Measurements from ENCODE around the gene SYT2. TPM values are rescaled to one million over a fixed set of nuclear protein-coding genes. Genes with fewer than 3 reads are reported as not detected.
"Not testable (repeated sequence)": the region's sequence is repeated elsewhere in the genome, so short reads cannot be mapped to it uniquely, and the experiment has no call there.

The SYT2 gene
- total RNA-seq, 1 donor from 2014 or later = not detected

GRCh38 chr1:202723046-202723445 is 12.8 kb upstream of the SYT2 start:
- H3K36me3 Mint-ChIP-seq (ENCODE audit: low read depth) = peaks cover 18% of the 10 kb centered on the region
- H3K4me1 Mint-ChIP-seq (ENCODE audit: low read depth); H3K9me3 Mint-ChIP-seq; H3K27ac Mint-ChIP-seq; DNase-seq (ENCODE audit: low spot score); H3K4me3 Mint-ChIP-seq (ENCODE audit: low read depth); intact Hi-C loops (cut with micrococcal nuclease): not testable (repeated sequence)
- H3K27me3 Mint-ChIP-seq (ENCODE audit: low read depth) = peaks cover 11% of the 10 kb centered on the region

- peaks cover 43% of the 10 kb centered on the region for H3K27me3 Mint-ChIP-seq (ENCODE audit: low read depth)
- intact Hi-C loops (cut with micrococcal nuclease) = no loop called here
- H3K9me3 Mint-ChIP-seq = no peaks in the 10 kb centered on the region
Observed at GRCh38 chr1:202716654-202717053, 6.4 kb upstream of the SYT2 start.

GRCh38 chr1:202714202-202714601 is 3.9 kb upstream of the SYT2 start:
- intact Hi-C loops (cut with micrococcal nuclease); H3K27ac Mint-ChIP-seq; H3K36me3 Mint-ChIP-seq (ENCODE audit: low read depth); H3K4me1 Mint-ChIP-seq (ENCODE audit: low read depth); H3K4me3 Mint-ChIP-seq (ENCODE audit: low read depth); H3K9me3 Mint-ChIP-seq; DNase-seq (ENCODE audit: low spot score): not testable (repeated sequence)
- peaks cover 59% of the 10 kb centered on the region for H3K27me3 Mint-ChIP-seq (ENCODE audit: low read depth)

More at GRCh38 chr1:202716654-202717053, 6.4 kb upstream of the SYT2 start:
- Mint-ChIP-seq H3K27ac (no peak overlapping the region), H3K4me1 (ENCODE audit: low read depth) (no peaks in the 10 kb centered on the region), H3K36me3 (ENCODE audit: low read depth) (no peaks in the 10 kb centered on the region), H3K4me3 (ENCODE audit: low read depth) (no peak overlapping the region)
- no peak for DNase-seq (ENCODE audit: low spot score)

- intact Hi-C loops (cut with micrococcal nuclease) = no loop called here
- Mint-ChIP-seq H3K36me3 (ENCODE audit: low read depth) (no peaks in the 10 kb centered on the region), H3K27me3 (ENCODE audit: low read depth) (peaks cover 61% of the 10 kb centered on the region), H3K4me3 (ENCODE audit: low read depth) (no peak overlapping the region), H3K9me3 (no peaks in the 10 kb centered on the region), H3K27ac (no peak overlapping the region), H3K4me1 (ENCODE audit: low read depth) (no peaks in the 10 kb centered on the region)
- no peak for DNase-seq (ENCODE audit: low spot score)
Observed at GRCh38 chr1:202713110-202713509, 2.9 kb upstream of the SYT2 start.

- Mint-ChIP-seq H3K9me3 (no peaks in the 10 kb centered on the region), H3K27me3 (ENCODE audit: low read depth) (peaks cover 63% of the 10 kb centered on the region), H3K27ac (no peak overlapping the region), H3K4me1 (ENCODE audit: low read depth) (no peaks in the 10 kb centered on the region), H3K36me3 (ENCODE audit: low read depth) (no peaks in the 10 kb centered on the region), H3K4me3 (ENCODE audit: low read depth) (no peak overlapping the region)
- intact Hi-C loops (cut with micrococcal nuclease) = no loop called here
- no peak for DNase-seq (ENCODE audit: low spot score)
Observed at GRCh38 chr1:202711949-202712635, 1.8 kb upstream of the SYT2 start.

- intact Hi-C loops (cut with micrococcal nuclease) = no loop called here
- H3K27me3 Mint-ChIP-seq (ENCODE audit: low read depth) = peaks cover 71% of the 10 kb centered on the region
- H3K4me1 Mint-ChIP-seq (ENCODE audit: low read depth) = no peaks in the 10 kb centered on the region
- no peak for DNase-seq (ENCODE audit: low spot score)
- no peaks in the 10 kb centered on the region for H3K9me3 Mint-ChIP-seq
- H3K4me3 Mint-ChIP-seq (ENCODE audit: low read depth) = no peak overlapping the region
- no peak overlapping the region for H3K27ac Mint-ChIP-seq
- H3K36me3 Mint-ChIP-seq (ENCODE audit: low read depth) = no peaks in the 10 kb centered on the region
Observed at GRCh38 chr1:202709276-202710041, 795 bp downstream of the SYT2 start.

GRCh38 chr1:202708456-202709275 is 1.6 kb downstream of the SYT2 start:
- Mint-ChIP-seq H3K27ac (no peak overlapping the region), H3K4me1 (ENCODE audit: low read depth) (no peaks in the 10 kb centered on the region), H3K27me3 (ENCODE audit: low read depth) (peaks cover 72% of the 10 kb centered on the region), H3K9me3 (no peaks in the 10 kb centered on the region), H3K36me3 (ENCODE audit: low read depth) (no peaks in the 10 kb centered on the region), H3K4me3 (ENCODE audit: low read depth) (no peak overlapping the region)
- DNase-seq (ENCODE audit: low spot score) = no peak
- intact Hi-C loops (cut with micrococcal nuclease) = no loop called here

GRCh38 chr1:202706851-202707250 is 3.4 kb downstream of the SYT2 start:
- Mint-ChIP-seq H3K4me3 (ENCODE audit: low read depth) (no peak overlapping the region), H3K27ac (no peak overlapping the region), H3K27me3 (ENCODE audit: low read depth) (peaks cover 63% of the 10 kb centered on the region), H3K4me1 (ENCODE audit: low read depth) (no peaks in the 10 kb centered on the region), H3K36me3 (ENCODE audit: low read depth) (no peaks in the 10 kb centered on the region), H3K9me3 (no peaks in the 10 kb centered on the region)
- intact Hi-C loops (cut with micrococcal nuclease) = no loop called here
- no peak for DNase-seq (ENCODE audit: low spot score)

- peaks cover 50% of the 10 kb centered on the region for H3K27me3 Mint-ChIP-seq (ENCODE audit: low read depth)
- H3K36me3 Mint-ChIP-seq (ENCODE audit: low read depth) = no peaks in the 10 kb centered on the region
- no peak for DNase-seq (ENCODE audit: low spot score)
- H3K9me3 Mint-ChIP-seq = no peaks in the 10 kb centered on the region
- no peak overlapping the region for H3K4me3 Mint-ChIP-seq (ENCODE audit: low read depth)
- intact Hi-C loops (cut with micrococcal nuclease) = no loop called here
- no peak overlapping the region for H3K27ac Mint-ChIP-seq
- H3K4me1 Mint-ChIP-seq (ENCODE audit: low read depth) = no peaks in the 10 kb centered on the region
Observed at GRCh38 chr1:202704601-202705000, 5.7 kb downstream of the SYT2 start.

- no peaks in the 10 kb centered on the region for H3K36me3 Mint-ChIP-seq (ENCODE audit: low read depth)
- no peak for DNase-seq (ENCODE audit: low spot score)
- H3K27me3 Mint-ChIP-seq (ENCODE audit: low read depth) = peaks cover 42% of the 10 kb centered on the region
- intact Hi-C loops (cut with micrococcal nuclease) = no loop called here
- H3K27ac Mint-ChIP-seq = no peak overlapping the region
- no peak overlapping the region for H3K4me3 Mint-ChIP-seq (ENCODE audit: low read depth)
- peaks cover 4% of the 10 kb centered on the region for H3K4me1 Mint-ChIP-seq (ENCODE audit: low read depth)
- no peaks in the 10 kb centered on the region for H3K9me3 Mint-ChIP-seq
Observed at GRCh38 chr1:202703191-202703590, 7.1 kb downstream of the SYT2 start.

- H3K4me3 Mint-ChIP-seq (ENCODE audit: low read depth) = no peak overlapping the region
- no peaks in the 10 kb centered on the region for H3K9me3 Mint-ChIP-seq
- no peak overlapping the region for H3K27ac Mint-ChIP-seq
- no peaks in the 10 kb centered on the region for H3K36me3 Mint-ChIP-seq (ENCODE audit: low read depth)
- intact Hi-C loops (cut with micrococcal nuclease) = no loop called here
- H3K4me1 Mint-ChIP-seq (ENCODE audit: low read depth) = peaks cover 5% of the 10 kb centered on the region
- no peak for DNase-seq (ENCODE audit: low spot score)
- H3K27me3 Mint-ChIP-seq (ENCODE audit: low read depth) = peaks cover 40% of the 10 kb centered on the region
Observed at GRCh38 chr1:202702088-202702487, 8.2 kb downstream of the SYT2 start.

GRCh38 chr1:202701200-202701599 is 9.1 kb downstream of the SYT2 start:
- Mint-ChIP-seq H3K9me3 (no peaks in the 10 kb centered on the region), H3K36me3 (ENCODE audit: low read depth) (no peaks in the 10 kb centered on the region), H3K27ac (no peak overlapping the region), H3K4me1 (ENCODE audit: low read depth) (peaks cover 5% of the 10 kb centered on the region), H3K27me3 (ENCODE audit: low read depth) (peaks cover 35% of the 10 kb centered on the region), H3K4me3 (ENCODE audit: low read depth) (no peak overlapping the region)
- intact Hi-C loops (cut with micrococcal nuclease) = no loop called here
- DNase-seq (ENCODE audit: low spot score) = no peak

- Mint-ChIP-seq H3K27me3 (ENCODE audit: low read depth) (peaks cover 28% of the 10 kb centered on the region), H3K4me1 (ENCODE audit: low read depth) (peaks cover 5% of the 10 kb centered on the region)
- intact Hi-C loops (cut with micrococcal nuclease) = no loop called here
Observed at GRCh38 chr1:202700061-202700460, 10.2 kb downstream of the SYT2 start.

More at GRCh38 chr1:202700061-202700460, 10.2 kb downstream of the SYT2 start:
- H3K9me3 Mint-ChIP-seq = no peaks in the 10 kb centered on the region
- no peak for DNase-seq (ENCODE audit: low spot score)
- no peak overlapping the region for H3K4me3 Mint-ChIP-seq (ENCODE audit: low read depth)
- no peak overlapping the region for H3K27ac Mint-ChIP-seq
- no peaks in the 10 kb centered on the region for H3K36me3 Mint-ChIP-seq (ENCODE audit: low read depth)

All from activated T-helper 2 cell treated with anti-CD3 and anti-CD28 coated beads, Interferon-gamma antibody, Interleukin-2, Interleukin-4, amounts not matched to agents 10 μg/mL and 5 μg/mL and 100 μg/mL, durations not matched to agents 14 hours and 24 hours and 36 hours (primary cell).